ENCODE data around the gene CYP46A1.

The CYP46A1 gene

GRCh38 chr14:99674776-99675381 lies 9.2 kb upstream of the CYP46A1 start:
- DNase-seq = no peak

- DNase-seq = no peak
These were observed 8.7 kb upstream of the CYP46A1 start for GRCh38 chr14:99675382-99675835.

DNA sequence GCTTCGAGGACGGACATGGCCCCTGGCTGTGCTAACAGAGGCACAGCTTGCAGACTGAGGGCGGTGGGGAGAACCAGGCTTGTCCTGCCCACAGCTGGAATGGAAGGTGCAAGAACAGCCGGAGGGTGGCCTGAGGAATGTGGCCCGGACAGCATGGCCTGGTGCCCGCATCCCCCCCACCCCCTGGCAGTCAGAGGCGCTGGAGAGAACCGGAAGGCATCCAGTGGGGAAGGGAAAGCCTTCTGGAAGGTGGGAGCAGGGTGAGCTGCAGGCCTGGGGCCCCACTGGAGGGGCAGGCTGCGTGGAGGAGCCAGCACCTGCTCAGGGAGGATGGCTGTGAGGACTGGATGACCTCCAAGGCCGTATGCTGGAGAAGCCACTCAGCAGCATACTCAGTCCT lies 8.1 kb upstream of the CYP46A1 start:
- DNase-seq = no peak

DNA sequence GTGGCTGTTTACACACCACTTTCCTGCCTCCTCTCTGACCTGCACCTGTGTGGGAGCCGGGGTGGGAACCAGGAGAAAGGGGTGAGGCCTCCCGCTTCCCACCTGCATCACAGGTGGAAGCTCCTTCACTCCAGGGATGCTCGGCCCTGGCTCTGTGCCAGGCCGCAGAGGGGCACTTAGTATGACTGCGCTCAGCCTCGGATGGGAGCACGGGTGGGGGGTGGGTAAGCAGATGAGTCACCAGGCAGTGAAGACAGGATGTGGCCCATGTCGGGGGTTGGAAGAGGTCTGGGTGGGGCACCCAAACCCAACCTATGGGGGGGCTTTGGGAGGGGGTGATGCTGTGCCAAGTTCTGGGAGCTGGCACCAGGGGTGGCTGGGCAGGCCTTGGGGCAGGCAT lies 7.4 kb upstream of the CYP46A1 start:
- DNase-seq = no peak

GRCh38 chr14:99677231-99678140 lies 6.6 kb upstream of the CYP46A1 start:
- no peak for DNase-seq

- no peak for DNase-seq
These were observed 5.9 kb upstream of the CYP46A1 start for GRCh38 chr14:99678198-99678597.

GRCh38 chr14:99679111-99679510 lies 5.0 kb upstream of the CYP46A1 start:
- DNase-seq = no peak

DNA sequence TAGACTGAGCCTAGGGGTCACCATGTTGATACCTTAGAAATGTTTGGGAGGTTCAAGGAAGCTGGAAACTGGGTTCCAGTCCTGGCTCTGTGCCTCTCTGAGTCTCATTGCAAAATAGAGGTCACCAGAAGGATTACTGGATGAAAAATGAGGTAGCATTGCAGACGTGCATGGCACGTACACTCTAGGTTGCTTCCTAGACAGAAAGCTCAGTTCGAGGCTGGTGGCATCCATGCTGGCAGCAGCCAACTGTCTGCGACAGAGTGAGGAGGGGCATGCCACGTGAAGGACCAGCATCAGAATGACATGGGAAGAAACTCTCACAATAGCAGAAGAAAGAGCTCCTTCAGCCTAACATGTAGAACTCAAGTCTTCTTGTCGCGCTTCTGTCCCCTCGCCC lies 4.6 kb upstream of the CYP46A1 start:
- no peak for DNase-seq

DNA sequence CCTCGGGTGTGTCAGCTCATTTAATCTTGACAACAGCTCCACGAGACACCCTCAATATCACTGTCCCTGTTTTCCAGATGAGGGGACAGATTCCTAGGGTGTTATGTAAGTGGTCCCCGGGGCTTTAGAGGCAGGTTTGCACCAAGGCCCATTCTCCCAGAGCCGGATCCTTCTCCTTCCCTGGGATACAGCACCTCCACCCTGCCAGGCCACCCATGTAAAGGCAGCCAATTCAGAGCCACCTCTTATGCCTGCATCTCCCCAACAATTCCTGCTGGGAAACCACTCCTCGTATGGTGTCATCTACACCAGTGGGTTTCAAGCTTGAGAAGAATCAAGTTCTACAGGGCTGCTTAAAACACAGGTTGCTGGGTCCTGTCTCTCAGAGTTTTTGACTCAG lies 4.1 kb upstream of the CYP46A1 start:
- no peak for DNase-seq

DNA sequence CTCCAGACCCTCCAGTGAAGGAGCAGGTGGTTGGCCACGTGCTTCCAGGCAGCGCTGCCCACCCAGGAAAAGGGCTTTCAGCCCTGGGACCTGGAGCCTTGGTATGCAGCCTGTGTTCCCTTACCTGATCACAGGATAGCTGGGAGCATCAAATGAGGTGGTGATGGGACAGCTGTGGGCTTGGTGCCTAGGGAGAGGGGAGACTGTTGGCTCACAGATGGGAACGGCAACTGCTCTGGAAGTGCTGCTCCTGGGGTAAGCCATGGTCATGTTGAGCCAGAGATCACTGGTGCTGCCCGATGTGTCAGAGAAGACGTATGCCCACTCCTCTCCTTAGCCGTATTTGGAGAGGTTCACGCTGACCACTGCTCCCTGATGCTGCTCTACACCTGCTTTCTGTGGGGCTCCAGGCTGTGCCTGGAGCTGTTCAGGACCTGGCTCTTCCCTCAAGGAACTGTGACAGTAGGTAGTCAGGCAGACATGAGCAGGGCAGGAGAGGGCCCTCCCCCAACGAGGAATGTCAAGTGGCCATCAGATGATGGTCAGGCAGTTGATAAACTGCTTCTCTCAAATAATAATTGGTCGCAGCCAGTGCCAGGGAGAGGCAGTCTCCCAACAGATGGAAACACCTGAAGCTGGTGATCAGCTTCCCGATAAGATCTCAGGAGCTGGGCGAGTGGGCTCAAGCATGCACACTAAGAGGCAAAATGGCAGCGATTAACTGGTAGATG lies 2.8 kb upstream of the CYP46A1 start:
- DNase-seq = no peak

GRCh38 chr14:99681832-99682148 lies 2.3 kb upstream of the CYP46A1 start:
- no peak for DNase-seq

DNA sequence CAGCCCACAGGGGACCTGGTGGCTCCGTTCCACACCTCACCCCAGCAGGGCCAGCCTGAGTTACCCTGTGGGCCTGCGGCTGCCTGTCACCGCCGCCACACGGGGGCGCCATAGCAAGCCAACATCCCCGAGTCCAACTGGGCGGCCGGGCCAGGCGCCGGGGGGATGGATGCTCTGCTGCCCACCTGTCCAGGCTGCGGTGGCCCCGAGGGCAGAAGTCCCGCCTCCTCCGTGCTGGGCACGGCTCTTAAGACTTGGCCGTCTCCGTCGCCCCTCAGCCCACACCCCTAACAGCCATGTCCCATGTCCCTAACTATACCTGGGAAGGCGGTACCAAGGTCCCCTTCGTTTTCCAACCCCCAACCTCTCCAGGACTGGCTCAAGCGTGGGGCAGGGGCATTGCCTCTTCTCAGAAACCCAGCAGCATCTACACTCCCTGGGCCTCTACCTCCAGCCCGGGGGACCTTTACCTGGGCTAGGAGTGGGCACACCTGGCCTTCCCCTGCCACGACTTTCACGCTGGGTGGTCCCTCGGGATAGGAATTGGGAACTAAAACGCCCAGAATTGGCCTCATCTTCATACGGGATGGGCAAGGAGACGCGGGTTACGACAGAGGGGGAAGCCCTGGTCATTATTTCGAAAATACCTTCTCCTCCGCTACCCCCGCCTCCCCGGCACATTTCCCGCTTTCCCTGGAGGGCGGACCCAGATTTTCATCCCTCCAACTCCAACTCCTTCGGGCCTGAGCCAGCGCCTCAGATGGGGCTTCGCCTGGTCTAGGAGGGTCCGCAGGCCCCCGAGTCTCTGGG lies 1.1 kb upstream of the CYP46A1 start:
- peak; percentile 61 to 74 (median 68) for DNase-seq

DNA sequence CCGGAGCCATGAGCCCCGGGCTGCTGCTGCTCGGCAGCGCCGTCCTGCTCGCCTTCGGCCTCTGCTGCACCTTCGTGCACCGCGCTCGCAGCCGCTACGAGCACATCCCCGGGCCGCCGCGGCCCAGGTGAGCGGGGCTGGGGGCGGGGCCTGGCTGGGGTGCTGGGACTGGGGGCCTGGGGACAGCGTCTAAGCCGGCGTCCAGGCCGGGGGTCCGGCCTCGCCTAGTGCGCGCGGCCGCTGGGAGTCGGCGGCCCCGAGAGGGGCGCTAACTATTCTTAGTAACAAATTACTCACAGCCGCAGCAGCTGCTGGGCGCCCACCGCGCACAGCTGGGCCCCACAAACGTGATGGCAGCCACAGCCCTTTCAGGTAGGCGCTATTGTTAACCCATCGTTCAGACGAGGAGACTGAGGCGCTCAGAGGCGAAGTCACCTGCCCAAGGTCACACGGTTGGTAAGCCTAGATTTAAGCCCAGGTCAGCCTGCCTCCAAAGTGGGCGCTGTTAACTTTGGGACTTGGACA lies 374 bp downstream of the CYP46A1 start:
- peak in 1 of 4 experiments; percentile 64 for DNase-seq

DNA sequence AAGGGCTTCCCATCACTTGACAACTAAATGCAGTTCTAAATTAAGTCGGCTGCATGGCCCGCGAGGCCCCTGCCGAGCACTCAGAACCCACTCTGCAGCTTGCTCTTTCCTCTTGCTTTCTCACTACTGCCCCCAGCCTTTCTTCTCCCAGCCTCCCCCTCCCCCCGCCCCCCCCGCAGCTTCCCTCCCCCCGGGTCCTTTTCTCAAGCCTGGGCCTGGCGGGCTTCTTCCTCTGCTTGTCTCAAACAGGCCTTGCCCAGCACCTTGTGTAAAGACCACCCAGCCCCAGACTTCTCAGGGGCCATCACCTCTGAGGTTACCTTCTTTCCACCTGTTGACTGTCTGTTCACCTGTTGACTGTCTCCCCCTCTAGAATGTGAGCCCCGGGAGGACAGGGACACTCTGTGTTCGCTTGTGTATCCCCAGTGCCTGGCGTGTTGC lies 1.1 kb downstream of the CYP46A1 start:
- no peak for DNase-seq

- DNase-seq = no peak
These were observed 1.5 kb downstream of the CYP46A1 start for GRCh38 chr14:99685596-99685995.

- DNase-seq = no peak
These were observed 2.6 kb downstream of the CYP46A1 start for GRCh38 chr14:99686557-99687283.

DNA sequence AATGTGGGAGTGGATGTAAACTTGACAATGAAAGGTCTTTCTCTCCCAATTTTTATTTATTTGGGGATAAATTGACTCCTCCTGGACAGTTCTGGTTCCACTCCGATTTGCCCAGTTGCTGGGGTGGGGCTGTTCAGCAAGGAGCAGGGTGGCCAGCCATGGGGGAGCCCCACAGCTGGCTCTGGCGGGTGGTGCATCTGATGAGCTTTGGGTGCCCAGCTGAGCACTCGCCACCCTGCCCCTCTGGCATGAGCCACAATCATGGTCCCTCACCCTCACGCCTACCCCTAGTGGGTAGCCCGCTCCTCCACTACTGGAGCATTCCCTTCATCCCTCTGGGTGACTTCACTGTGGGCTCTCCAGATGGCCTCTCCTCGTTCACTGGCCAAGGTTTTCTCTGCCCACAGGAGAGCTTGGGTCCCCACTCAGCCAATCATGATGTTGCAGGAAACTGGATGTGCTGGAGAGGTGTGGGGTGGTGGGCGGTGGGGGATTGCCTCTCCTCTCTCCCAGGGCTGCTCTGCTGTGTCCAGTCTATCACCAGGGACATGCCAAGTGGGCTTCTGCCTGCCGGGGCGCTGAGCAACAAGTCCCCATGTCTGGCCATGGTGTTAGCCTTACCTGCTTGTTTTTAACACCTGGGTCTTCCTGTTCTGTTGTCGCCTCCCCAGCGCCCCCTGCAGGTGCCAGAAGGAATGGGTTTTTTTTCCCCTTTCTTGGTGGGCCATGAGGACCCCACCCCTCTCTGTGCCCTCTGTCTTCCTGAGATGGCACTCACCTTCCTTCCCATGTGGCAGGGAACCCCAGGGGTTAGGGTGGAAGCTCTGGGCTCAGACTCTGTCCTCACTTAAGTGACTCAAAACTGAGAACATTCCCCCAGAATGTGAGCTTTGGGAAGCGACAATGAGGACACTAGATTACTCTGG lies 3.4 kb downstream of the CYP46A1 start:
- DNase-seq = peak in 2 of 4 experiments; percentile 4 to 24

DNA sequence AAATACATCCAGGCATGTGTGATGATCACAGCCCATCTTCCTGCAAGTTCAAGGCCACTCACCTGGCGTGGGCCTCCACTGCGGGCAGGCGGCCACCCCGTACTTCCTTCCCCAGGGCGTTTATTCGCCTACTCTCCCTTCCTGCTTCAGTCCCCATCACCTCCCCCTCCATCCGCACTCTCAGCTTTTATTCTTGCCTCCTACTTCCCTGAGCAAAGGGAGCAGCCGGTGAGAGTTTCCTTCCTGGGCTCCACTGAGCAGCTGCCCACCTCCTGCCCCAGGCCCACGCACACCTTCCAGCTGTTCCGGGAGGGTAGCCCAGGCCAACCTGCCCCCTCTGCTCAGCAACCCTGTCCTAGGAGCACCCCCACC lies 4.1 kb downstream of the CYP46A1 start:
- DNase-seq = no peak

DNA sequence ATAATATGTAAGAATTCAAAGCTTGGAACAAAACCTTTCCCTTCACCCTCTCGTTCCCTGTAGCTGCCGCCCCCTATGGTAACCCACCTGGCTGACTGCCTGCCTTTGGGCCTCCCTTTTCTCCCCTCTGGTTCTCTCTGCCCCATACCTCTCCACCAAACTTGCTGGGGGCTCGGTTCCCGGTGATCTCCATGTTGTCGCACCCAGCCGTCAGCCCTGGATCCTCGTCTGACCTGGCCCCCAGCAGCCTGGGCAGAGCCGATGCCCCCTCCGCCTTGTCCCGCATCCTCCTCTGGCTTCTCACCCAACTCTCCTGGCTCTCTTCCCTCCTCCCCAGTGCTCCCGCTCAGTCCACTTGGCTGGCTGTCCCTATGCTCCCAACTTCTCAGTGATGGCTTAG lies 4.5 kb downstream of the CYP46A1 start:
- no peak for DNase-seq
